ENCODE measurements around the gene ATP9A. TPM values are rescaled to one million over a fixed set of nuclear protein-coding genes. Genes with fewer than 3 reads are reported as not detected.

ATP9A gene
- total and polyA plus RNA-seq, 10 of the 15 experiments (the other 5 are each of a cell fraction or from before 2014, with no cell fraction given), result 0.03 to 0.81 (median 0.14) TPM

GRCh38 chr20:51600016-51600420 lies 168.2 kb downstream of the ATP9A start:
- no peak overlapping the region for H3K4me3 ChIP-seq
- H3K4me2 ChIP-seq (ENCODE audit: control insufficient read depth, insufficient read depth), result no peak overlapping the region
- POLR2A ChIA-PET, result interaction anchor here (0.6 kb wide), 1 partner anchor 12 kb away, joined by 3 read pairs; no protein-coding TSS in a partner anchor
- H4K20me1 ChIP-seq (ENCODE audit: control insufficient read depth, insufficient read depth), result no peaks in the 10 kb centered on the region
- RAD21 ChIA-PET (ENCODE audit: unreplicated experiment), result no interaction called here
- H3K4me1 ChIP-seq (ENCODE audit: control insufficient read depth, insufficient read depth, low read length), result peaks cover 17% of the 10 kb centered on the region
- H3K9me3 ChIP-seq (replicated peaks; ENCODE audit: control insufficient read depth, insufficient read depth, low read length), result no peaks in the 10 kb centered on the region
- FAIRE-seq, result no peak
- no peak overlapping the region for H2AFZ ChIP-seq (ENCODE audit: control insufficient read depth, low read depth, low read length)
- WGBS (ENCODE audit: insufficient coverage, insufficient replicate concordance, low lambda C conversion rate, missing lambda C conversion rate), result 59% methylated on average over 7 of the region's 7 CpGs
- no peak overlapping the region for H3K9ac ChIP-seq (ENCODE audit: control insufficient read depth, insufficient read depth, low read length)
- CTCF ChIA-PET, result interaction anchor here (0.6 kb wide), 1 partner anchor 12 kb away, joined by 3 read pairs; no protein-coding TSS in a partner anchor
- H3K36me3 ChIP-seq (ENCODE audit: control insufficient read depth in 2 of 2, insufficient read depth in 2 of 2, low read length in 1 of 2), result no peaks in the 10 kb centered on the region
- no peak overlapping the region for H3K27ac ChIP-seq (ENCODE audit: control insufficient read depth, insufficient read depth)
- H3K27me3 ChIP-seq (replicated peaks in 1 of 2; ENCODE audit: control insufficient read depth in 2 of 2, insufficient read depth in 2 of 2, low read length in 1 of 2), result no peaks in the 10 kb centered on the region; a peak in 2 of 4 replicates
- SMC1A ChIA-PET (ENCODE audit: uncharacterized antibody, unreplicated experiment), result no interaction called here
- no TSS peak for BruUV-seq (replicated peaks)
- no peaks in the 10 kb centered on the region for H3K79me2 ChIP-seq (ENCODE audit: control insufficient read depth, insufficient read depth, low read length)
- in situ Hi-C loops (cut with MboI), result no loop called here
- intact Hi-C loops (cut with micrococcal nuclease; ENCODE audit: unreplicated experiment), result no loop called here
- no peak for ATAC-seq
- no peak for TF ChIP-seq ZSCAN29 (IDR thresholded peaks at IDR 0.05)
- no peak for TF ChIP-seq ZNF274 (IDR thresholded peaks at IDR 0.05; ENCODE audit: insufficient read depth, insufficient read length)
- no peak for TF ChIP-seq YBX1 (IDR thresholded peaks at IDR 0.05)
- TF ChIP-seq WRNIP1 (IDR thresholded peaks at IDR 0.05; ENCODE audit: borderline replicate concordance, low read depth, low read length), result no peak
- TF ChIP-seq HDGF (IDR thresholded peaks at IDR 0.05), result no peak
- TF ChIP-seq TCF7 (IDR thresholded peaks at IDR 0.05; ENCODE audit: borderline replicate concordance), result no peak
- no peak for TF ChIP-seq ZNF384 (IDR thresholded peaks at IDR 0.05; ENCODE audit: borderline replicate concordance, low read depth, low read length)
- TF ChIP-seq HDAC2 (IDR thresholded peaks at IDR 0.05), result no peak
- TF ChIP-seq SRF (IDR thresholded peaks at IDR 0.05; ENCODE audit: low read depth in 2 of 2, low read length in 2 of 2), result no peak
- no peak for TF ChIP-seq E2F4 (IDR thresholded peaks at IDR 0.05; ENCODE audit: low read depth, low read length)
- no peak for TF ChIP-seq POU2F2 (IDR thresholded peaks at IDR 0.05; ENCODE audit: borderline replicate concordance, low read depth, low read length)
- TF ChIP-seq ZBTB11 (CRISPR knock-in tag; IDR thresholded peaks at IDR 0.05), result no peak
- no peak for TF ChIP-seq BACH1 (IDR thresholded peaks at IDR 0.05; ENCODE audit: borderline replicate concordance)
- TF ChIP-seq CHD1 (IDR thresholded peaks at IDR 0.05; ENCODE audit: low read depth, low read length), result no peak
- TF ChIP-seq MEF2A (IDR thresholded peaks at IDR 0.05; ENCODE audit: insufficient read depth, low read depth, low read length), result no peak
- DNase-seq (ENCODE audit: low read depth, low spot score), result no peak

Data from GM12878 (cell line).